ENCODE measurements around the gene WNT11.

WNT11 gene

DNA sequence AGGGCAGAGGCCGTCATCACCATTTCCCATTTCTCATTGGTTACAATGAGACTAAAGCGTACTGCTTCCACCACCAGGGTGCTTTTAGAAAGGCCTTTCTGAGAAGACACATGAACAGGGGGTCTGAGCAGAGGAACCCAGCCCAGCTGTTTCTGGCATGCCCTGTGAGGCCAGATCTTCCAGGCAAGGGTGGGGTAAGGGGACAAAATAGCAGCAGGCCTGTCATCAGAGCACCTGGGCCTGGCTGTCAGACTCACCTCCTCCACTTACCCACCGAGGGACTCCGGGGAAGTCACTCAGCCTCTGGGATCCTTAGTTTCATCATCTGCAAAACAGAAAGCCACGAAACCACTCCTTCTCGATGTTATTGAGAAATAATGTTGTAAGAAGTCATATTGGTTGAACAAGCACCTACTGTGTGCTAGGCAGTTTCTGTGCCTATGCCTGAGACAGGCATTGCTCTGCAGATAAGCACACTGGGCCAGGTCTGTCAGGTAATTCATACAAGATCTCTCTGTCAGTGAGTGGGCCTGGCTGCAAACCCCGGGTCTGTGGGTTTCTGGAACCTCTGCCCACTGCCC lies 8.8 kb upstream of the WNT11 start:
- no peak for DNase-seq (ENCODE audit: low spot score)
- in situ Hi-C loops (cut with MboI; ENCODE audit: low sequenced_read_pairs, unreplicated experiment): loop anchor here (10.0 to 25.0 kb wide), 2 partner anchors 100 to 472 kb away; no protein-coding TSS in a partner anchor
- TF ChIP-seq, protein P1, sequence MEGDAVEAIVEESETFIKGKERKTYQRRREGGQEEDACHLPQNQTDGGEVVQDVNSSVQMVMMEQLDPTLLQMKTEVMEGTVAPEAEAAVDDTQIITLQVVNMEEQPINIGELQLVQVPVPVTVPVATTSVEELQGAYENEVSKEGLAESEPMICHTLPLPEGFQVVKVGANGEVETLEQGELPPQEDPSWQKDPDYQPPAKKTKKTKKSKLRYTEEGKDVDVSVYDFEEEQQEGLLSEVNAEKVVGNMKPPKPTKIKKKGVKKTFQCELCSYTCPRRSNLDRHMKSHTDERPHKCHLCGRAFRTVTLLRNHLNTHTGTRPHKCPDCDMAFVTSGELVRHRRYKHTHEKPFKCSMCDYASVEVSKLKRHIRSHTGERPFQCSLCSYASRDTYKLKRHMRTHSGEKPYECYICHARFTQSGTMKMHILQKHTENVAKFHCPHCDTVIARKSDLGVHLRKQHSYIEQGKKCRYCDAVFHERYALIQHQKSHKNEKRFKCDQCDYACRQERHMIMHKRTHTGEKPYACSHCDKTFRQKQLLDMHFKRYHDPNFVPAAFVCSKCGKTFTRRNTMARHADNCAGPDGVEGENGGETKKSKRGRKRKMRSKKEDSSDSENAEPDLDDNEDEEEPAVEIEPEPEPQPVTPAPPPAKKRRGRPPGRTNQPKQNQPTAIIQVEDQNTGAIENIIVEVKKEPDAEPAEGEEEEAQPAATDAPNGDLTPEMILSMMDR (IDR thresholded peaks at IDR 0.05; ENCODE audit: borderline replicate concordance, control extremely low read depth, extremely low read depth, insufficient read depth, missing control alignments): no peak

DNA sequence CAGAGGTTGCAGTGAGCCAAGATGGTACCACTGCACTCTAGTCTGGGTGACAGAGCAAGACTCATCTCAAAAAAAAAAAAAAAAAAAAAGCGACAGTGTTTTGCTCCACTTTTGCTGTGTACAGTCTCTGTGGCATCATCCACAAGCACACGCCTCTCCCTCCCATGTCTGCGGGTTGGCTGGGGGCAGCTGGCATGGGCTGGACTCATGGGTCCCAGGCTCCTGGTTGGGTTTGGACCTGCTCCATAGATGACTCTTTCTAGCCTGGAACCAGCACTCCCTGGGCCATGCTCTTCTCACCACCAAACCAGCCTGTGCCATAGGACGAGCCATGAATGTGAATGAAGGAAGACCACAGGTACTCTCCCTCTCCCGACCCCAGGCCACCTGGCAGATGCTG lies 7.9 kb upstream of the WNT11 start:
- DNase-seq (ENCODE audit: low spot score): no peak
- in situ Hi-C loops (cut with MboI; ENCODE audit: low sequenced_read_pairs, unreplicated experiment): loop anchor here (10.0 to 25.0 kb wide), 2 partner anchors 101 to 473 kb away; no protein-coding TSS in a partner anchor
- TF ChIP-seq, protein P1 (IDR thresholded peaks at IDR 0.05; ENCODE audit: borderline replicate concordance, control extremely low read depth, extremely low read depth, insufficient read depth, missing control alignments): no peak

DNA sequence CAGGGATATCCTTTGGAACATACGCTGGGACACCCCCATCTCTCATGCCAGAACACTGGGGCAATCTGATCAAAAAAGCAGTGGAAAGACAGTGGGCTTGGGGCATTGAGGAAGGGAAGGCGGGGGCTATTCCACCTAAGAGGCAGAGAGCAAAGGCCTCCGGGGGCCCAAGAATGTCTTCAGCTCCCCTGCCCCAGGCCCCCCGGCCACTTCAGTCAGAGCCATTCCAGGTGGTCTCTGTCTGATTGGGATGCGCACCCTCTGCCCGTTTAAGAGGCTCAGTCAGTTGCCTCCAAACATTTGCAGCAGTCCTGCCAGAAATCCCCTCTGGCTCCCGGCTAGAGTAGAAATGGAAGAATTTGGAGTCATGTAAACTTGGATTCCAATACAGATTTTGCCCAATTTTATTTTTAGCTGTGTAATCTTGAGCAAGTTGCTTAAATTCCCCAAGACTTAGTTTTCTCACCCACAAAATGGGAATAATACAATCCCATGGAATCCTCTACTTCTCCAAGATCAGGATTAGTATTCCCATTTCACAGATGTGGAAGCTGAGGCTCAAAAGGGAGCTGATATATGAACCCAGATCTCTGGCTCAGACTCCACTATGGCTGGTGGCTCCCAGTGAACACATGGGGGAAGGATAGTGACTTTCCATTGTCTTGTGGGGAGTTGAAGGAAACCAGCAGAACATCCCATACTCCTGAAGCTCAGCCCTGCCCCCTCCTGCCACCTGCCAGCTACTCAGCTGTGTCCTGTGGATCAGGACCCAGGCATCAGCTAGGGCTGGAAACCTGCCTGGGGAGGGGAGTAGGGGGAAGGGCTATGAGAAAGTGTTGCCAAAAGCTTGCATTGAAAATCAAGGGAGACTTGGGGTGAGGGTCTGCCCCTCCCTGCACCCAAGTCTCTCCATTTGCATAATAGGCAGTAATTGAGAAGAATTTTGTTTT lies 6.1 kb upstream of the WNT11 start:
- no peak for DNase-seq (ENCODE audit: low spot score)
- in situ Hi-C loops (cut with MboI; ENCODE audit: low sequenced_read_pairs, unreplicated experiment): loop anchor here (10.0 to 25.0 kb wide), 2 partner anchors 102 to 475 kb away; no protein-coding TSS in a partner anchor
- TF ChIP-seq, protein P1 (IDR thresholded peaks at IDR 0.05; ENCODE audit: borderline replicate concordance, control extremely low read depth, extremely low read depth, insufficient read depth, missing control alignments): no peak

DNA sequence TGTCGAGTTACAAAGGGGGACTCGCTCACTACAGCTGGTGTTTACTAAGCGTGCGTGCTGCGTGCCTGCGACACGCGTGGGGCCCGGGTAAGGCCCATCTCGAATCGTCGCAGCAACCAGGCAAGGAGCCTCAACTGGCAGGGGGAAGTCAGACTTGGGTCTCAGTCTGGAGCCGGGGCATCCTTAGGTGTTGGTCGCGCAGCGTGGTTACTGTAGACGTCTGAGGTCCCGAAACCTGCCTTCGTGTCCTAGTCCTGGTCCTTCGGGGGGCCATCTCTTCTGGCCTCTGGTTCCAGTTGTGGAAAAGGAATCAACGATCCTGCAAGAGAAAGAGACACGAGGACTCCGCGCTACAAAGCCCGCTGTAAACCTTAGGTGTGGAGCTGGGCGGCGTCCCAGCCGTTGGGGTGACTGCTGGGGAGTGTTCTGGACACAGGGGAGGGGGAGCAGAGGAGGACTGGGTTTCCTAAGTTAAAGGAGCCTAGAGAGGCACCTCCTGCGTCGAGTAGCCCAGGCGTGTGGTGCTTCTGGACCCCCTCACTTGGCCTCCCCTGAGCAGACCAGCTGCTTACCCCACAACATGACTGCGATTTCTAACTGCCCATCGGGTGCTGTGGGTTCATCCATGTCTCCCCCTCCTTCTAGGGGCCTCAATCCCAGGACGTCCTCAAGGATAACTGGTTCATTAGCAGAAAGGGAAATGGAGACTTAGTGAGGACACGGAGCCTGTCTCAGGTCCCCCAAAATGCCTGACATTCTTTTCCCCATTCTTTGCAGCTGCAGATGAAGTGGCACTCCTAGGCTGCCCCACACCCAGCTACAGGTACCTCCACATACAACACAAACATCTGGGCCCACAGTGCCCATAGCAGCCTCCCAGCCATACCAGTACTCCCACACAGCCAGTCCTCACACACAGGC lies 4.9 kb upstream of the WNT11 start:
- DNase-seq (ENCODE audit: low spot score): no peak
- TF ChIP-seq, protein P1 (IDR thresholded peaks at IDR 0.05; ENCODE audit: borderline replicate concordance, control extremely low read depth, extremely low read depth, insufficient read depth, missing control alignments): no peak
- in situ Hi-C loops (cut with MboI; ENCODE audit: low sequenced_read_pairs, unreplicated experiment): loop anchor here (10.0 to 25.0 kb wide), 2 partner anchors 104 to 476 kb away; no protein-coding TSS in a partner anchor

DNA sequence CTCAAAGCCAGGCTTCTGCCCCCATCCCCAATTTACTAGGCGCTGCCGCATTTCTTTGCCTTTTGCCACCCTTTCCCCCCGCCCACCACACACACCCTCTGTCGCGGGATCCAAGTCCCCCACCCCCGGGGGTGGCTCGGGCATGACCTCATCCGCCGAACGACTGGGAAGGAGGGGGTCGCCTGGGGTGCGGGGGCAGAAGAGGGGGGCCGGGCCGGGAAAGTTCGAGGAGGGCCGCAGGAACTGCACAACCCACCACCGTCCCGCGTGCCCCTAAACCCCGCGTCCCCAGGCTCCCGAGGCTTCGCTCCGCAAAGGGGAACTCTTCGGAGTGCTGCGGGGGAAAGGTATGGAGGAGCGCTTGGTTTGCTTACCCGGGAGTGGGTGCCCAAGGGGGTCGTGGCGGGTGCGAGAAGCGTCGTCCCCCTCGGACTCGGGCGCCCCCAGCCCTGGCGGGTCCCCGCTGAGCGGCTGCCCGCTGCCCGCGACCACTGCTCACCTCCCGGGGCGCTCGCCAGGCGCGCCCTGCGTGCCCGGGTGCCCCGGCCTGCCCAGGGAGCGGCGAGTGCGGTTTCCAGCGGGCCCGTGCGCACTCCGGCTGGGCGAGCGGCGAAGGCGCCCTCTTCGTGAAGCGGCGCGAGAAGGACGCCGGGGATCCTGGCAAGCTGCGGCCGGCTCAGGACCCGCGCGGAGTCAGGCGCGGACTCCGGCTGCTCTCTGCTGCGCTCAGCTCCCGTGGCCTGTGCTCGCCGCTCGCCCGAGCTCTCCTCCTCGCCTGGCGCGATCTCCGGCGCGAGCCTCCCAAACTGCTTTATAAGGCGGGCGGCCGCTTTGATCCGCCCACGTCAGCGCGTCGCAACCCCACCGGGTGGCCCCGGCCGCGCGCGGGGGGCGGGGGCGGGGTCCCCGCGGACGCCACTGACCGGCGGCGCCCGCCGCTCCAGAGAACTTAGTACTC lies 4.0 kb upstream of the WNT11 start:
- DNase-seq (ENCODE audit: low spot score): peak; percentile 52
- TF ChIP-seq, protein P1 (IDR thresholded peaks at IDR 0.05; ENCODE audit: borderline replicate concordance, control extremely low read depth, extremely low read depth, insufficient read depth, missing control alignments): no peak
- in situ Hi-C loops (cut with MboI; ENCODE audit: low sequenced_read_pairs, unreplicated experiment): loop anchor here (10.0 to 25.0 kb wide), 2 partner anchors 105 to 477 kb away; no protein-coding TSS in a partner anchor

Data from GM13976 (cell line).